HCEC 1CT (cell line): ENCODE results near the gene CDH26.

Experiments
- DNase-seq: peaks from one replicate; pipeline ENCODE4 v3.0.0-alpha.2; 2017

Gene CDH26

DNA sequence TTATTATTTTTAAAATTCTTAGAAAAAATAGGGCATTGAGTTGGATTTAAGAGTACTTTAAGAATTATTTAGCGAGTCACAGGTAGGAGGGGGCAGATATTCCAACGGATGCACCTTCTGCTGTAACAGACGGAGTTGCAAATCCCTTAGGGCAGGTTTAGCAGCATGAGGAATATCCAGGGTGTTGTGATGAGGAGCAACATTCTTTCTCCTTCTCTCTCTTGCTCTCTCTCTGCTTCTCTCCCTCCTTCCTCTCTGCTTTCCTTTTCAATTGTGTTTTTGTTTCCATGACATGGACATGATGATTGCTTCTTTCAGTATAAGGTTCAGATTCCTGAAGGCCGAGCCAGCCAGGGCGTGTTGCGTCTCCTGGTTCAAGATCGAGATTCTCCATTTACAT, 28.9 kb downstream of the CDH26 start:
- no peak for DNase-seq

GRCh38 chr20:59988141-59988540, 29.9 kb downstream of the CDH26 start:
- DNase-seq: no peak

DNA sequence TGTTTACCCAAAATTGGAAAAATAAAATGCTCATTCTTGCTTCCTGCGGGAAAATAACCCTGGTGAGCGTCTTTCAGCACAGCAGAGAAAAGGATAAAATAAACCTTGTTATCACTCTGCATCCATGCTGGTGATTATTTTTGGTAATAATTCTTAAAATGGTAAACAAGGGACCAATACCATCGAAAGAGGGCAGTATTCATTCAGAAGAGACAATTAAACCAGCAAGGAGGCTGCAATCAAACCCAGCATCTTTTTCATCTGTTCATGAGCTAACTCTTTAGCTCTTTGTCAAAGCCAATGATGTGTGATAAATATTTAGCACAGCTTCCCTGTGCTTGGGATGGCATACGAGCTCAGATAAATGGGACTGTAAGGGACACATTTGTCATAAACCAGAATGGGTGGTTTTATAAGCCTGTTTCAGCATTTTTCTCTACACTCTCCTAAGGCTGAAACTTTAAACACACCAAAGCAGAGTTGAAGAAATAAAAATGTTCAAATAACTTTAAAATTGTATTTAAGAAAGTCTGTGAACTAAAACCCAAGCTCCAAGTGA, 34.4 kb downstream of the CDH26 start:
- peak; percentile 3 for DNase-seq

DNA sequence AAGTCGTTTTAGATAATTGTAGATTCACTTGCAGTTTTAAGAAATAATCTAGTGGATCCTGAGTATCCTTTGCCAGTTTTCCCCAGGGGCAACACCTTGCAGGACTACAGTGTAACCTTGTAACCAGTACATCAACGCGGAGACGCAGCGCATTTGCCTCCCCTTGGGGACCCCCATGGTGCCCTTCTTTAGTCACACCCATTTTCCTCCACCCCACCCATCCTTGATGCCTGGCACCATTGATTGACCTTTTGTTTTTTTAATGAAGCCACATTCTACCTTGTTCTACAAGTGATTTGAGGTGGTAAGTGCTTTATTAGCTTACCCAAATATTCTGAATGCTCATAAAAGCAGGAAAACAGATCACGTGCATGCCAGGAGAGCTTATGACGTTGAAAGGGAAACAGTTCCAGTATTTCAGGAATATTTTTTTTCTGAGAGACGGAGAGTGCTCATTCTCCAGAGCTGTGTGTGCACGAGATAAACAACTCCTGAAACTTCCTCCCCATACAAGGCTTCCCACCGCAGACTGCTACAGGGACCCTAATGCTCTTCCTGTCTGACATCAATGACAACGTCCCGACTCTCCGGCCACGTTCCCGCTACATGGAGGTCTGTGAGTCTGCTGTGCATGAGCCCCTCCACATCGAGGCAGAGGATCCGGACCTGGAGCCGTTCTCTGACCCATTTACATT, 35.7 kb downstream of the CDH26 start:
- no peak for DNase-seq

- peak; percentile 5 for DNase-seq
These were observed 36.5 kb downstream of the CDH26 start for GRCh38 chr20:59994697-59995122.

- DNase-seq: no peak
These were observed 37.9 kb downstream of the CDH26 start for GRCh38 chr20:59996108-59996507.

GRCh38 chr20:59997896-59998295, 39.7 kb downstream of the CDH26 start:
- DNase-seq: no peak

- no peak for DNase-seq
These were observed 41.3 kb downstream of the CDH26 start for GRCh38 chr20:59999502-59999901.

GRCh38 chr20:60000271-60001042, 42.2 kb downstream of the CDH26 start:
- DNase-seq: no peak

GRCh38 chr20:60001108-60001507, 42.9 kb downstream of the CDH26 start:
- DNase-seq: peak; percentile 3

DNA sequence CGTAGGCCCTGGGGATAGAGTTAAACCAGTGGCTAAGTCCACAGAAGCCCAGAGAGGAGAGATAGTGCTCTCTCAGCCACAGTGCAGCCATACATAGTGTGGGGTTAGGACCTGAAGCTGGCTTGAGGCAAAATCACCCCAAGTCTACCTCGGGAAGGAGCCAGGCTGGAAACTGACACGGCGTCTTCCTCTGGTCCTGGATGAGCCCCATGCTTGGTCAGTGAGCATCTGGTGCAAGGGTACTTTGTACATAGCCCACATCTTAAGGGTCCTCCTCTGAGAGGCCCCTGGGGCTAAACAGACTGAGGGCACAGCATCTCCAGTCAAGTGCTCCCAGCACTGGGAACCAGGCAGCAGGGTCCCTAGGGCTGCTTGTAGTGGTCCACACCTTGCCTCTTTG, 45.6 kb downstream of the CDH26 start:
- no peak for DNase-seq

GRCh38 chr20:60006261-60006660, 48.0 kb downstream of the CDH26 start:
- DNase-seq: no peak

DNA sequence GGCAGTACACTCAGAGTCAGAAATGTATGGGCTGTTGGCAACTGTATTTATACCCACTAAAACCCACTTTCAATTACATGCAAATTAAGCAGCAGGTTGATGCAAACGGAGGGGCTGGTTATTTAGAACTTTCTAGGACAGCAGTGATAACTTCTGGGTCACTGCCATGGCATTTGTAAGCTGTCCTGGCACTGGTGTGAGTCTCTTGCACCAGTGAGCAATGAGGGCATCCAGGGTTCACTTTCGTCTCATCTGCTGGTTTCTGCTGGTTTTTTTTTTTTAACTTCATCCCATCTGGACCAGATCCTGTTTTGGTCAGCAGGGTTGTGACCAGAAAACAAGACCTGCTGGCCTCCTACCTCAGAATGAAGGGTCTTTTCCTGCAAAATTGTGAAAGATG, 49.2 kb downstream of the CDH26 start:
- no peak for DNase-seq

DNA sequence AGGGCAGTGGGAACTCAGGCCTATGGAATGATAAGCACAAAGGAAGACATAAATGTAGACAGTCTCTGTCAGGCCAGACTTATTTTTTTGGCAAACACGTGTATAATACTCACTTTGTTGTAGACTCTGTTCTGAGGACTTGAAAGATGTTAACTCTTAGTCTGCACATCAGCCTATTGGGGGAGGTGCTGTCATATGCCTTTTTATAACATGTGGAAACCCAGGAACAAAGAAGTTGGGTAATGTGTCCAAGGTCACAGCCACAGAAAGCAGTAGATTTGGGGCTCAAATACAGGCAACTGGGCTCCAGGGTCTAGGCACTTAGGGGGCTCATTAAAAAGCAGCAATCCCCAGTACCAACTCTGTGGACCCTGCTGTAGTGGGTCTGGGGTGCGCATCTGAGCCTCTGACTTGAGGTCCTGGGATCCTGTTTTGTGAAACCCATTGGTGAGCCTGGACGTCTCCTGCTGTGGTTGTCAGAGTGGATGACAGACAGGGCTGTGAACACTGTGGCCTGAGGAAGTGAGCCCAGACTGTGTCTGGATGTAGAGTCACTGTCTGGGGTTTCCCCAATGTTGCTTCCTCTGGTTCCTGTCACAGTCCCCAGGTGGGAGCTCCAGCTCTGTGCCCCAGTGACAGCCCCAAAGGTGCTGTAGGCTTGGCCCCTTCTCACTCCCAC, 50.0 kb downstream of the CDH26 start:
- DNase-seq: no peak

- DNase-seq: no peak
These were observed 51.1 kb downstream of the CDH26 start for GRCh38 chr20:60009318-60009717.

GRCh38 chr20:60009826-60010616, 51.8 kb downstream of the CDH26 start:
- no peak for DNase-seq

GRCh38 chr20:60010689-60011458, 52.7 kb downstream of the CDH26 start:
- no peak for DNase-seq

DNA sequence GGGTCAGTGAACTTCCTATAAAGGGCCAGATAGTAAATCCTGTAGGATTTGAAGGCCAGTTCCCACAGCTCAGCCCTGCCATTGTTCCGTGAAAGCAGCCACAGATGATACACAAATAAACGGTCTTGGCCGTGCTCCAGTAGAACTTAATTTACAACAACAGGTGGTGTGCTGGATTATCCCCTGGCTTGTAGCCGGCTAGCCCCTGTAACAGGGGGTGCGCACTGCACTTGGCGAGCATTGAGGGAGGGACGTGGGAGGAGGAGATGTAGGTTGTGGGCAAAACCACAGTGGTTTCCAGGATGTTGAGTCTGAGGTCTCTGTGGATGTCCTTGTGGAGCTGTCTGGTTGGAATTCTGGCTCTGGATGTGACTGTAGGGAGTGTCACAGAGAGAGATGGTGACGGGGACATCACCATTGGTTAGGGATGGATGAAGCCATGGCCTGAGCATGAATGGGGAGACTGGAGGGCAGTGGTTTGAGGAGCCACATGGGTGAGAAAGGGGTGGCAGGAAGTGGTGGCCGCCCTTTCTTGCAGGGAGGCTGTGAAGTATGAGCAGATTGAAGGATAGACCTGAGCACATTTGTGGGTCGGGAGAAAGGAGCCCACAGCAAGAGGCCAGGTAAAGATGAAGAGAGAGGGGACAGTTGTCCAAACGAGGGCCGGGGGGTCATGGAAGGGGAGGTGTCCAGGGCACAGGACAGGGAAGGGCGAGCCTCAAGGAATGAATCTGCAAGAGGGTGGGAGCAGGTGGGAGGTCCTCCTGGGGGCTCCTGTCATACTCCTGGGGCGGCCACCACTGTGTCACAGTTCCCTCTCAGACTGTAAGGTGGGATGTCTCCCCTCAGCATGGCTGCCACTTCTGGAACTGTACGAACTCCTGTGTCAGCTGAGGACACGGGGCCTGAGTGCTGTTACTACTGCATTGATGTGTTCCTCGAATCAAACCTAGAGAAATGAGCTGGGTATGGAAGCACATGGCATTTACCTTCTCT, 53.6 kb downstream of the CDH26 start:
- DNase-seq: no peak

GRCh38 chr20:60013296-60014139, 55.3 kb downstream of the CDH26 start:
- DNase-seq: no peak

DNA sequence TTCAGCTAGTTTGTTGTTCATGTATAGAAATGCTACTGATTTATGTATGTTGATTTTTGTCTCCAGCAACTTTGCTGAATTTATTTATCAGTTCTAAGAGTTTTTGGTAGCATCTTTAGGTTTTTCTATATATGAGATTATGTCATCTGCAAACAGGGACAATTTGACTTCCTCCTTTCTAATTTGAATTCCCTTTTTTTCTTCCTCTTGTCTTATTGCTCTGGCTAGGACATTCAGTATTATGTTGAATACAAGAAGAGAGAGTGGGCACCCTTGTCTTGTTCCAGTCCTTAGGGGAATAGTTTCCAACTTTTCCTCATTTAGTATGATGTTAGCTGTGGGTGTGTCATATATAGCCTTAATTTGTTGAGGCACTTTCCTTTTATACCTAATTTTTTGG, 58.2 kb downstream of the CDH26 start:
- DNase-seq: no peak
